Neural cell (in vitro differentiated cells): ENCODE measurements around the gene MR1. TPM values are rescaled to one million over a fixed set of nuclear protein-coding genes. Genes with fewer than 3 reads are reported as not detected.

Experiments used
- H2AFZ ChIP-seq: fragments of 200-600, 300-800 bp; sonication (generic), shearing (Covaris generic); 2 replicates; pipeline ENCODE4 v1.6.0; 2014; ENCODE audit warnings: low read depth, mild to moderate bottlenecking, antibody characterized with exemption, low read length, moderate library complexity
- H3F3A ChIP-seq: fragments of 200-600 bp; shearing (Covaris generic); 2 replicates; pipeline ENCODE4 v1.6.1; 2016; ENCODE audit warnings: mild to moderate bottlenecking, moderate library complexity, mixed read lengths, antibody characterized with exemption, low read length; ENCODE audit not compliant: insufficient read depth, poor library complexity, severe bottlenecking
- H3K27ac ChIP-seq: fragments of 200-600, 300-800 bp; sonication (generic), shearing (Covaris generic); 2 replicates; pipeline ENCODE4 v1.5.1; 2014; ENCODE audit warnings: mild to moderate bottlenecking, low read length, moderate library complexity
- H3K27me3 ChIP-seq: fragments of 300-800, 200-600 bp; sonication (generic), shearing (Covaris generic); 2 replicates; pipeline ENCODE4 v1.6.0; 2014; ENCODE audit warnings: mild to moderate bottlenecking, low read depth, low read length, moderate library complexity; ENCODE audit not compliant: insufficient read depth
- H3K36me3 ChIP-seq: fragments of 300-800, 200-600 bp; sonication (generic), shearing (Covaris generic); 2 replicates; pipeline ENCODE4 v1.5.1; 2014; ENCODE audit warnings: mild to moderate bottlenecking, antibody characterized with exemption, low read length, moderate library complexity; ENCODE audit not compliant: insufficient read depth
- H3K4me2 ChIP-seq: fragments of 300-800, 200-600 bp; sonication (generic), shearing (Covaris generic); 2 replicates; pipeline ENCODE4 v1.6.0; 2014; ENCODE audit warnings: mild to moderate bottlenecking, low read length
- H3K4me3 ChIP-seq: fragments of 300-800, 200-600 bp; sonication (generic), shearing (Covaris generic); 2 replicates; pipeline ENCODE4 v1.5.1; 2014; ENCODE audit warnings: mild to moderate bottlenecking, low read length, moderate library complexity
- H3K79me2 ChIP-seq: fragments of 200-600 bp; shearing (Covaris generic); replicated peaks from 2 replicates; pipeline ENCODE4 v1.6.0; 2014; ENCODE audit warnings: mild to moderate bottlenecking, low read length, moderate library complexity; ENCODE audit not compliant: insufficient read depth
- H3K9ac ChIP-seq: fragments of 300-800, 200-600 bp; sonication (generic), shearing (Covaris generic); 2 replicates; pipeline ENCODE4 v1.6.1; 2016; ENCODE audit warnings: mild to moderate bottlenecking, low read length, mixed read lengths
- H3K9me2 ChIP-seq: fragments of 200-600 bp; shearing (Covaris generic); 2 replicates; pipeline ENCODE4 v1.6.1; 2016; ENCODE audit warnings: mild to moderate bottlenecking, low read length, mixed read lengths; ENCODE audit not compliant: insufficient read depth
- H3K9me3 ChIP-seq: fragments of 200-600, 300-800 bp; sonication (generic), shearing (Covaris generic); 2 replicates; pipeline ENCODE4 v1.6.1; 2016; ENCODE audit warnings: mild to moderate bottlenecking, mixed run types, low read length, moderate library complexity, mixed read lengths
- H4K20me1 ChIP-seq: fragments of 200-600 bp; shearing (Covaris generic); 2 replicates; pipeline ENCODE4 v1.6.1; 2016; ENCODE audit warnings: mild to moderate bottlenecking, mixed run types; ENCODE audit not compliant: insufficient read depth
- CTCF ChIP-seq: fragments of 450-650 bp; IDR thresholded peaks from 2 replicates; pipeline ENCODE4 v1.5.1; 2014; ENCODE audit warnings: antibody characterized with exemption, mild to moderate bottlenecking, moderate library complexity; ENCODE audit not compliant: poor library complexity, severe bottlenecking
- EP300 ChIP-seq: fragments of 450-650 bp; conservative IDR thresholded peaks from 2 replicates; pipeline ENCODE4 v1.6.1; 2014; ENCODE audit warnings: antibody characterized with exemption, mild to moderate bottlenecking, moderate library complexity; ENCODE audit not compliant: poor library complexity, severe bottlenecking
- EZH2 ChIP-seq: fragments of 200-600, 300-800 bp; shearing (Covaris generic), sonication (generic); IDR thresholded peaks from 2 replicates; pipeline ENCODE4 v1.6.1; 2014; ENCODE audit warnings: antibody characterized with exemption, low read length, borderline replicate concordance, mild to moderate bottlenecking; ENCODE audit not compliant: insufficient read depth, poor library complexity, severe bottlenecking
- MXI1 ChIP-seq: fragments of 450-650 bp; conservative IDR thresholded peaks from 2 replicates; pipeline ENCODE4 v1.6.1; 2014; ENCODE audit warnings: antibody characterized with exemption, mild to moderate bottlenecking; ENCODE audit not compliant: poor library complexity, severe bottlenecking
- POLR2AphosphoS5 ChIP-seq: IDR thresholded peaks from 2 replicates; pipeline ENCODE4 v1.6.1; 2012
- RAD21 ChIP-seq: fragments of 450-650 bp; conservative IDR thresholded peaks from 2 replicates; pipeline ENCODE4 v1.6.1; 2014; ENCODE audit warnings: antibody characterized with exemption, mild to moderate bottlenecking, moderate library complexity
- REST ChIP-seq: IDR thresholded peaks from 2 replicates; pipeline ENCODE4 v1.6.1; 2012; ENCODE audit warnings: borderline replicate concordance
- SMC3 ChIP-seq: fragments of 450-650 bp; conservative IDR thresholded peaks from 2 replicates; pipeline ENCODE4 v1.6.1; 2014; ENCODE audit warnings: antibody characterized with exemption, mild to moderate bottlenecking, moderate library complexity; ENCODE audit not compliant: poor library complexity
- TAF1 ChIP-seq: IDR thresholded peaks from 2 replicates; pipeline ENCODE4 v1.6.1; 2012; ENCODE audit warnings: low read depth
- polyA plus RNA-seq: library from polyadenylated mRNA; depleted of rRNA; stranded (reverse); fragments of >200 nt; gene quantifications from 2 replicates; pipeline ENCODE4 v1.2.3, GENCODE V29; 2014

The MR1 gene
- polyA plus RNA-seq, 1 donor from 2014 or later = not detected

- no peaks in the 10 kb centered on the region for H3K9me2 ChIP-seq
- H3K4me2 ChIP-seq = no peak overlapping the region
- no peak overlapping the region for H2AFZ ChIP-seq
- H3K9me3 ChIP-seq = peaks cover 3% of the 10 kb centered on the region
- TF ChIP-seq MXI1 = no peak
- no peak for TF ChIP-seq CTCF
- TF ChIP-seq POLR2AphosphoS5 = no peak
- no peak for TF ChIP-seq RAD21
- TF ChIP-seq EP300 = no peak
- no peak for TF ChIP-seq EZH2
- TF ChIP-seq REST = no peak
- no peak for TF ChIP-seq TAF1
- no peak for TF ChIP-seq SMC3
- no peaks in the 10 kb centered on the region for H3K79me2 ChIP-seq
- no peaks in the 10 kb centered on the region for H3F3A ChIP-seq
- no peaks in the 10 kb centered on the region for H3K27me3 ChIP-seq
- no peak overlapping the region for H3K9ac ChIP-seq
- no peak overlapping the region for H3K4me3 ChIP-seq
- H3K36me3 ChIP-seq = no peaks in the 10 kb centered on the region
- no peaks in the 10 kb centered on the region for H4K20me1 ChIP-seq
- H3K27ac ChIP-seq = no peak overlapping the region
These were observed 28.4 kb downstream of the MR1 start for GRCh38 chr1:181061891-181062835.

- Histone ChIP-seq H3K4me2 (no peak overlapping the region), H3K27ac (no peak overlapping the region), H4K20me1 (no peaks in the 10 kb centered on the region)
These were observed 29.1 kb downstream of the MR1 start for GRCh38 chr1:181062836-181063428.

More at GRCh38 chr1:181062836-181063428, 29.1 kb downstream of the MR1 start:
- H3K36me3 ChIP-seq = no peaks in the 10 kb centered on the region
- H3F3A ChIP-seq = no peaks in the 10 kb centered on the region
- no peaks in the 10 kb centered on the region for H3K9me2 ChIP-seq
- no peaks in the 10 kb centered on the region for H3K27me3 ChIP-seq
- H3K9ac ChIP-seq = no peak overlapping the region
- no peak for TF ChIP-seq SMC3
- no peak for TF ChIP-seq REST
- no peak for TF ChIP-seq EP300
- TF ChIP-seq RAD21 = no peak
- TF ChIP-seq TAF1 = no peak
- no peak for TF ChIP-seq MXI1
- TF ChIP-seq CTCF = no peak
- TF ChIP-seq POLR2AphosphoS5 = no peak
- no peak for TF ChIP-seq EZH2
- H3K9me3 ChIP-seq = peaks cover 3% of the 10 kb centered on the region
- no peak overlapping the region for H2AFZ ChIP-seq
- H3K79me2 ChIP-seq = no peaks in the 10 kb centered on the region
- H3K4me3 ChIP-seq = no peak overlapping the region
